SU-DHL-6 (cell line): ENCODE results near the gene NTRK2.

ENCODE experiments used
- CTCF ChIP-seq: fragments of 200-600 bp; sonication (generic); IDR thresholded peaks from one replicate; pipeline ENCODE4 v1.5.1; 2017; ENCODE audit warnings: antibody characterized with exemption, mild to moderate bottlenecking, low read length, moderate library complexity; ENCODE audit not compliant: insufficient read depth, poor library complexity, severe bottlenecking
- EZH2phosphoT487 ChIP-seq: fragments of 200-600 bp; sonication (generic), shearing (Covaris generic); conservative IDR thresholded peaks from 2 replicates; pipeline ENCODE4 v1.6.1; 2018; ENCODE audit warnings: mild to moderate bottlenecking, antibody characterized with exemption, low read length, moderate library complexity, mixed read lengths

GRCh38 chr9:84775056-84775643, 105.6 kb downstream of the NTRK2 start:
- TF ChIP-seq CTCF, result no peak
- TF ChIP-seq EZH2phosphoT487, result no peak
